Measurements from ENCODE around the gene P2RY14.

P2RY14 gene

GRCh38 chr3:151198849-151199248 lies 79.5 kb downstream of the P2RY14 start:
- Histone ChIP-seq H2AK5ac (ENCODE audit: low read length, severe bottlenecking) (peak overlapping the region; percentile 87), H4K91ac (ENCODE audit: low read length) (no peak overlapping the region), H3K18ac (ENCODE audit: low read depth in 1 of 2, low read length in 2 of 2) (peak overlapping the region in 1 of 2 experiments; percentile 34), H2BK120ac (ENCODE audit: low read depth, low read length) (no peak overlapping the region), H3K27ac (ENCODE audit: low read length, poor library complexity, severe bottlenecking) (peak overlapping the region; percentile 29), H3K9me3 (ENCODE audit: control insufficient read depth, low read length) (no peaks in the 10 kb centered on the region), H3K14ac (ENCODE audit: low read length in 2 of 2) (no peak overlapping the region), H3K36me3 (ENCODE audit: control insufficient read depth in 1 of 2, insufficient read depth in 2 of 2, low read depth in 1 of 2, low read length in 2 of 2) (no peaks in the 10 kb centered on the region), H3K79me1 (replicated peaks; ENCODE audit: low read length, poor library complexity, severe bottlenecking) (no peaks in the 10 kb centered on the region), H3K27me3 (ENCODE audit: control insufficient read depth in 1 of 2, insufficient read depth in 1 of 2, low read length in 2 of 2) (no peaks in the 10 kb centered on the region), H3K4me2 (ENCODE audit: low read length, poor library complexity, severe bottlenecking) (no peak overlapping the region), H2BK12ac (ENCODE audit: low read length in 2 of 2) (no peak overlapping the region), H3K4me1 (ENCODE audit: control insufficient read depth, insufficient read depth, low read depth, low read length) (peaks cover 6% of the 10 kb centered on the region), H3K4ac (ENCODE audit: low read depth in 1 of 2, low read length in 2 of 2) (no peak overlapping the region), H2AFZ (ENCODE audit: low read depth, low read length) (no peak overlapping the region), H4K8ac (ENCODE audit: low read length) (no peak overlapping the region), H3K4me3 (ENCODE audit: insufficient read depth in 1 of 2, low read depth in 1 of 2, low read length in 2 of 2) (no peak overlapping the region), H2BK15ac (ENCODE audit: low read depth, poor library complexity, severe bottlenecking) (no peak overlapping the region), H3K23ac (ENCODE audit: low read length in 2 of 2) (no peak overlapping the region), H3K9ac (ENCODE audit: low read length) (no peak overlapping the region), H2BK5ac (ENCODE audit: low read depth, low read length, poor library complexity, severe bottlenecking) (no peak overlapping the region)
- WGBS, result 100% methylated on average over 5 of the region's 5 CpGs
- DNase-seq, result no peak

DNA sequence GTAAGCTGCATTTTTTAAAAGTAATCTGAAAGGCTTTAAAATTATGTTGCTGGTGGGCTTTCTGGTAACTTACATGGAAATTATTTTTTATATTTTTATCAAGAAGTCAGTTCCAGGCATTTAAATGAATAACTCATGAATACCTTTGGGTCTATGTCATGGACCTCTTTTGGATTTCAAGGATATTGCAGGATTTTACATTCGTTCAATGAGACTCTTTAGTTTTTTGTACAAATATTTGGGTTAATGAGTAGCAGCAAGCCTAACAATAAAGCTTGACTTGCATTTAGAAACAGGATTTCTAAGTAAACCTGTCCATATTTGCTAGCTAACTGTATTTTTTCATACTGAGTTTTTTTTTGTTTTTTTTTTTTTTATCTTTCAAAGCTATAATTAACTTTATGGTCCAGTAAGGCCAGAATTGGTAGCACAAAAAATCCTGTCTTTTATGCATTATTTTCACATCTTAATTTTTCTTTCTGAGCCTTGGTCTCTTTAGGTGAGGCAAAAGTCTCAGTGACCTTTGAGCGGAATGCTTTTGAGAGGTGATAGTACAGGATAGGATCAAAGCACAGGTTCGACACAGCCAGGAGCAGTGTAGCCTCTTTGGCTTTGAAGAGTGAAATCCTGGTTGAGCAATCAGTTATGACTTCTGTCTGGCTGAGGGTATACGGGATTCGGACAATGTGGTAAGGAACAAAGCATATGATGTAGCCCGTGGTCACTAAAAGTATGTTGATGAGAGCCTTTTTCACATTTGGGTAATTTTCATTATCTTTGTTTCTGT lies 80.2 kb downstream of the P2RY14 start:
- no peak overlapping the region for H4K8ac ChIP-seq (ENCODE audit: low read length)
- no peak overlapping the region for H3K4me2 ChIP-seq (ENCODE audit: low read length, poor library complexity, severe bottlenecking)
- 88% methylated on average over 6 of the region's 6 CpGs for WGBS
- no peak overlapping the region for H3K4ac ChIP-seq (ENCODE audit: low read depth in 1 of 2, low read length in 2 of 2)
- H2BK12ac ChIP-seq (ENCODE audit: low read length in 2 of 2), result no peak overlapping the region
- no peak overlapping the region for H3K4me3 ChIP-seq (ENCODE audit: insufficient read depth in 1 of 2, low read depth in 1 of 2, low read length in 2 of 2)
- H3K9me3 ChIP-seq (ENCODE audit: control insufficient read depth, low read length), result no peaks in the 10 kb centered on the region
- peak overlapping the region in 1 of 2 experiments; percentile 52 for H3K18ac ChIP-seq (ENCODE audit: low read depth in 1 of 2, low read length in 2 of 2)
- no peak overlapping the region for H2AK5ac ChIP-seq (ENCODE audit: low read length, severe bottlenecking)
- no peak overlapping the region for H3K9ac ChIP-seq (ENCODE audit: low read length)
- no peak overlapping the region for H2AFZ ChIP-seq (ENCODE audit: low read depth, low read length)
- H3K36me3 ChIP-seq (ENCODE audit: control insufficient read depth in 1 of 2, insufficient read depth in 2 of 2, low read depth in 1 of 2, low read length in 2 of 2), result no peaks in the 10 kb centered on the region
- H3K27ac ChIP-seq (ENCODE audit: low read length, poor library complexity, severe bottlenecking), result peak overlapping the region; percentile 91
- H2BK5ac ChIP-seq (ENCODE audit: low read depth, low read length, poor library complexity, severe bottlenecking), result no peak overlapping the region
- no peak for DNase-seq
- no peaks in the 10 kb centered on the region for H3K79me1 ChIP-seq (replicated peaks; ENCODE audit: low read length, poor library complexity, severe bottlenecking)
- no peak overlapping the region for H3K23ac ChIP-seq (ENCODE audit: low read length in 2 of 2)
- H2BK120ac ChIP-seq (ENCODE audit: low read depth, low read length), result no peak overlapping the region
- no peak overlapping the region for H4K91ac ChIP-seq (ENCODE audit: low read length)
- H3K4me1 ChIP-seq (ENCODE audit: control insufficient read depth, insufficient read depth, low read depth, low read length), result peaks cover 6% of the 10 kb centered on the region
- H3K14ac ChIP-seq (ENCODE audit: low read length in 2 of 2), result no peak overlapping the region
- no peaks in the 10 kb centered on the region for H3K27me3 ChIP-seq (ENCODE audit: control insufficient read depth in 1 of 2, insufficient read depth in 1 of 2, low read length in 2 of 2)
- H2BK15ac ChIP-seq (ENCODE audit: low read depth, poor library complexity, severe bottlenecking), result no peak overlapping the region

DNA sequence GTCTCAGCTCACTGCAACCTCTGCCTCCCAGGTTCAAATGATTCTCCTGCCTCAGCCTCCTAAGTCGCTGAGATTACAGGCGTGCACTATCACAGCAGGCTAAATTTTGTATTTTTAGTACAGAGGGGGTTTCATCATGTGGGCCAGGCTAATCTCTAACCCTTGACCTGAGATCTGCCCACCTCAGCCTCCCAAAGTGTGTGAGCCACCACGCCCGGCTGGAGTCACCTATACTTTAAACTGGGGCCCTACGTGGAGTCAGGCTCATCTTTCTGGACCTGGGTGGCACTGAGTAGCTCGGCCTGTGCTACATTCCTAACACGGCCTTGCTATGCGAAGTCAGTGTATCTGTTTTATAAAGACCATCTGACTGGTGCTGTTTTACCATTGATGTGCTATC lies 81.1 kb downstream of the P2RY14 start:
- no peak overlapping the region for H2BK5ac ChIP-seq (ENCODE audit: low read depth, low read length, poor library complexity, severe bottlenecking)
- no peak overlapping the region for H3K4me2 ChIP-seq (ENCODE audit: low read length, poor library complexity, severe bottlenecking)
- H3K14ac ChIP-seq (ENCODE audit: low read length in 2 of 2), result no peak overlapping the region
- WGBS, result 95% methylated on average over 8 of the region's 8 CpGs
- no peaks in the 10 kb centered on the region for H3K9me3 ChIP-seq (ENCODE audit: control insufficient read depth, low read length)
- H3K4me1 ChIP-seq (ENCODE audit: control insufficient read depth, insufficient read depth, low read depth, low read length), result peaks cover 6% of the 10 kb centered on the region
- peak overlapping the region; percentile 84 for H2AK5ac ChIP-seq (ENCODE audit: low read length, severe bottlenecking)
- no peak overlapping the region for H4K8ac ChIP-seq (ENCODE audit: low read length)
- no peak overlapping the region for H3K23ac ChIP-seq (ENCODE audit: low read length in 2 of 2)
- no peak overlapping the region for H3K4me3 ChIP-seq (ENCODE audit: insufficient read depth in 1 of 2, low read depth in 1 of 2, low read length in 2 of 2)
- no peak overlapping the region for H4K91ac ChIP-seq (ENCODE audit: low read length)
- H2AFZ ChIP-seq (ENCODE audit: low read depth, low read length), result no peak overlapping the region
- H2BK15ac ChIP-seq (ENCODE audit: low read depth, poor library complexity, severe bottlenecking), result no peak overlapping the region
- H2BK12ac ChIP-seq (ENCODE audit: low read length in 2 of 2), result no peak overlapping the region
- H3K27me3 ChIP-seq (ENCODE audit: control insufficient read depth in 1 of 2, insufficient read depth in 1 of 2, low read length in 2 of 2), result no peaks in the 10 kb centered on the region
- no peak overlapping the region for H3K18ac ChIP-seq (ENCODE audit: low read depth in 1 of 2, low read length in 2 of 2)
- H3K4ac ChIP-seq (ENCODE audit: low read depth in 1 of 2, low read length in 2 of 2), result no peak overlapping the region
- DNase-seq, result no peak
- no peaks in the 10 kb centered on the region for H3K36me3 ChIP-seq (ENCODE audit: control insufficient read depth in 1 of 2, insufficient read depth in 2 of 2, low read depth in 1 of 2, low read length in 2 of 2)
- H3K27ac ChIP-seq (ENCODE audit: low read length, poor library complexity, severe bottlenecking), result peak overlapping the region; percentile 13
- no peak overlapping the region for H2BK120ac ChIP-seq (ENCODE audit: low read depth, low read length)
- no peak overlapping the region for H3K9ac ChIP-seq (ENCODE audit: low read length)
- no peaks in the 10 kb centered on the region for H3K79me1 ChIP-seq (replicated peaks; ENCODE audit: low read length, poor library complexity, severe bottlenecking)

DNA sequence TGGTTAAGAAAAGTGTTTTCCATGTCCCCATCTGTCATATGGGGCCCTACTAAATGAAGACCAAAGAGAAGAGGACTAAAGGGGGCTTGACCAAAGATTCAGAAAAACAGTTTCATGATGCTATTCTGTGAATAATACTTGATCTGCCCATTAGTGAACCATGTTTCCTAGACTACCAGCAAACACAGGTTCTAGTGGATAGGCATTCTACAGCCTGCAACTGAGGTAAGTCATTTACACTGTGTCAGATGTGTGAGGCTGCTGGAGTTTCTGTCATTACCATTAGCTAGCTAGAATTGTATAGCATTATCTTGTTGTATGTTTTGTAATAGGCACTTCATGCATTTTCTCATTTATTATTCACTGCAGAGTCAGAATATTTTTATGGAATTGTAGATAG lies 81.9 kb downstream of the P2RY14 start:
- Histone ChIP-seq H3K36me3 (ENCODE audit: control insufficient read depth in 1 of 2, insufficient read depth in 2 of 2, low read depth in 1 of 2, low read length in 2 of 2) (no peaks in the 10 kb centered on the region), H3K79me1 (replicated peaks; ENCODE audit: low read length, poor library complexity, severe bottlenecking) (no peaks in the 10 kb centered on the region), H3K4me1 (ENCODE audit: control insufficient read depth, insufficient read depth, low read depth, low read length) (peaks cover 6% of the 10 kb centered on the region), H2BK12ac (ENCODE audit: low read length in 2 of 2) (no peak overlapping the region), H3K27ac (ENCODE audit: low read length, poor library complexity, severe bottlenecking) (no peak overlapping the region), H3K9ac (ENCODE audit: low read length) (no peak overlapping the region), H3K4ac (ENCODE audit: low read depth in 1 of 2, low read length in 2 of 2) (no peak overlapping the region), H3K27me3 (ENCODE audit: control insufficient read depth in 1 of 2, insufficient read depth in 1 of 2, low read length in 2 of 2) (no peaks in the 10 kb centered on the region), H2BK15ac (ENCODE audit: low read depth, poor library complexity, severe bottlenecking) (no peak overlapping the region), H3K23ac (ENCODE audit: low read length in 2 of 2) (no peak overlapping the region), H2AFZ (ENCODE audit: low read depth, low read length) (no peak overlapping the region), H2AK5ac (ENCODE audit: low read length, severe bottlenecking) (peak overlapping the region; percentile 1), H3K18ac (ENCODE audit: low read depth in 1 of 2, low read length in 2 of 2) (no peak overlapping the region), H3K14ac (ENCODE audit: low read length in 2 of 2) (no peak overlapping the region), H3K4me3 (ENCODE audit: insufficient read depth in 1 of 2, low read depth in 1 of 2, low read length in 2 of 2) (no peak overlapping the region), H2BK5ac (ENCODE audit: low read depth, low read length, poor library complexity, severe bottlenecking) (no peak overlapping the region), H3K4me2 (ENCODE audit: low read length, poor library complexity, severe bottlenecking) (no peak overlapping the region), H3K9me3 (ENCODE audit: control insufficient read depth, low read length) (no peaks in the 10 kb centered on the region), H2BK120ac (ENCODE audit: low read depth, low read length) (no peak overlapping the region), H4K91ac (ENCODE audit: low read length) (no peak overlapping the region), H4K8ac (ENCODE audit: low read length) (no peak overlapping the region)
- no peak for DNase-seq
